ENCODE measurements around the gene CIART.

CIART gene

DNA sequence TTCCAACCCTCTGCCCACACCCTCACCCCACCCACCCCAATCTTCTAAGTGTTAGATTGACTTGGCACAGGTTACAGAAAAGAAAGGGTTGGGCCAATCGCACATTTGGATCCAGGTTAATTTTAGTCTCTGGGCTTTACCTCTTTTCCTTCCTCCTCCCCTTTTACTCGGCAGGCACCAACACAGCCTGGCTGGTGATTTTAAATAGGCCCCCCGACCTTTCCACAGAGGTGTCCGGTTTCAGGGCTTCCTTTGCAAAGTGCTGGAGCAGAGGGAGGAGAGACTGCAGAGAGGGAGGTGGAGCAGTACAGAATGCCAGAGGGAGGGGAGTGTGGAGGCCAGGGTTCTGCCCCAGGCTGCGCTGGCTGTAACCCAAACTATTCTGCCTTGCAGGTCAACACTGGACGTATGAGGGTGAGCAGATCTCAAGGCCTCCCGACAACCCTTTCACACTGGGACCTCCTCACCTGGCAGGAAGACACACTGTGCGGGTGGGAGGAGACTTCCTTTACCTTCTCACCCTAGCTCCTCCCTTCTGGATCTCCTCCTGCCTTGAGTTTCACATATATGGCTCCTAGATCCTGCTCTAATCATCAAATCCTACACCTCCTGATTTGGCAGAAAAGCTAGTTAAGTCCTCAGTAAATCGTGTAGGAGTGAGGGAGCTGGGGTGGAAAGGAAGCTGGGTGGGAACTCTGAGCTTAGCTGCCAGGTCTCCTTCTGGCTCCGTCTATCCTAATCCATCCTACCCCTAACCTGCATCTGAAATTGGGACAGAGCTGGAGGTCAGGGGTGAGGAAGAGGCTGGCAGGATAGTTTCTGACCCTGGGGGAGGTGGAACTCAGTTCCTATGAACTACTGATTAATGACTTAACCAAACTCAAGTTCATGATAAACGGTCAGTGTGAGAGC lies 22.3 kb upstream of the CIART start:
- no peak for DNase-seq (ENCODE audit: low read depth in 2 of 2, low spot score in 1 of 2)

DNA sequence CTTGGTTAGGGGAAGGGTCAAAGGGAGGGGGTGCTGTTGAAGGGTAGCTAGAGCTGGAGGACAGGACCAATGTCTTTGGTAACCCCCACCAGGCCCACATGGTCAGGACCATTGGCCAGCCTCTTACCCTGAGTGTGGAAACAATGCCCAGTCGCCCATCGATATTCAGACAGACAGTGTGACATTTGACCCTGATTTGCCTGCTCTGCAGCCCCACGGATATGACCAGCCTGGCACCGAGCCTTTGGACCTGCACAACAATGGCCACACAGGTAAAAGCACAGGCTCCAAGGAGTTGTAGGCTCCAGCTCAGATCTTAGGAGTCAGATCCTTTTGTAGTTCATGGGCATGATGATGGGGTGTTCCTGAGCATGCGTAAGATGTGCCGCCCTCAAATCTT lies 21.0 kb upstream of the CIART start:
- no peak for DNase-seq (ENCODE audit: low read depth in 2 of 2, low spot score in 1 of 2)

DNA sequence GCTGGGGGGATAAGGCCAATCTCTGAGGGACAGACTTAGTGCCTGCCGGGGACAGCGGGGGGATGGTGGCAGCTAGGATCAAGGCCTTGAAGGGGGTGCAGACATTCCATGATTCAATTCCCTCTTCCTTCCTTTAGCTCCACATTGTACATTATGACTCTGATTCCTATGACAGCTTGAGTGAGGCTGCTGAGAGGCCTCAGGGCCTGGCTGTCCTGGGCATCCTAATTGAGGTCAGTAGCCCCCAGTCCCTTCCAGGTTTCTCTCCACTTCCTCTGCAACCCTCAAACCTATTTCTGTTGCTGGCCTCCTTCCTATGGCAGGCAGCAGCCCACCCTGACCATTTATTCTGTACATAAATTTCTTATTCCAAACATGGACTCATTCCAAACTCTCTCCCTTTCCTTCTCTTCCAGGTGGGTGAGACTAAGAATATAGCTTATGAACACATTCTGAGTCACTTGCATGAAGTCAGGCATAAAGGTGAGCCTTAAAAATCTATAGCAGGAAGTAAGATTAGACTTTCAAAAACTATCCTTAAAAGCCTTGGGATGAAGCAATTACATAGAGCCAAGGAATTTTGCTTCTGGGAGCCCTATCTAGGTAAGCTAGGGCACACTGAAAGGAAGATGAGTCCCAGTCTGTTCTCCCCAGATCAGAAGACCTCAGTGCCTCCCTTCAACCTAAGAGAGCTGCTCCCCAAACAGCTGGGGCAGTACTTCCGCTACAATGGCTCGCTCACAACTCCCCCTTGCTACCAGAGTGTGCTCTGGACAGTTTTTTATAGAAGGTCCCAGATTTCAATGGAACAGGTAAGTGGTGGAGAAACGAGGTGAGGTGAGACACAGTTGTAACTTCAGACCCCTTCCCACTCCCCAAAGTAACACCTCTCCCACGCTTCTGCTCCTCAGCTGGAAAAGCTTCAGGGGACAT lies 19.7 kb upstream of the CIART start:
- no peak for DNase-seq (ENCODE audit: low read depth in 2 of 2, low spot score in 1 of 2)

DNA sequence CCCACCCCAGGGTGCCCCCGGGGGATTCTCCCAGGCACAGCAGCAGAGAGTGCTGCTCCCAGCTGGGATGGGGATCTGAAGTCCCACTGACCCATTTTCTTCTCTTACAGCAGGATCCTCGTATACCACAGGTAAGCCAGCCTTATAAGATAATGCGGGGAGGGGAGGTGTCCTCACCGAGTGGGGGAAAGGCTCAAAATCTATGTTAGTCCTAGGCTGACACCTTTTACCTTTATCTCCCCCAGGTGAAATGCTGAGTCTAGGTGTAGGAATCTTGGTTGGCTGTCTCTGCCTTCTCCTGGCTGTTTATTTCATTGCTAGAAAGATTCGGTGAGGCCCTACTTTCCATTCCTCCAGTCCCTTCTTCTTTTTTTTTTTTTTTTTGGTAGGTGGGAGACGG lies 18.8 kb upstream of the CIART start:
- DNase-seq (ENCODE audit: low read depth in 2 of 2, low spot score in 1 of 2) = no peak

DNA sequence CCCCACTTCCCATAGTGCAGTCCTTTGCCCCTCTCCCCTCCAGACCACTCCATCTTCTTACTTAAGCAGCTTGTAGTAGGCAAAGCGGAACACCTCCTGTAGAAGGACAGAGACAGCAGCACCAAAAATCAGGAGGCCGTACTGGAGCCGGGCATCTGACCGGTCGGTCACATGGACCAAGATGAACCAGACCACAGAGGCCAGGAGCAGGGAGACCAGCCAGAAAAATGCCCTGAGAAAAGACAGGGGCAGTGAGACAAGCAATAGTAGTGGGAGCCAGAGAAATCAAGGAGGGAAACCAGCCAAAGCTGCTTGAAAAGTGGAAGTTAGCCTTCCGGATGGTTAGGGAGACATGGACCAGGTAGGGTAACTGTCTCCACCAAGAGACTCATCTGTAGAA lies 14.5 kb upstream of the CIART start:
- DNase-seq (ENCODE audit: low read depth in 2 of 2, low spot score in 1 of 2) = no peak

DNA sequence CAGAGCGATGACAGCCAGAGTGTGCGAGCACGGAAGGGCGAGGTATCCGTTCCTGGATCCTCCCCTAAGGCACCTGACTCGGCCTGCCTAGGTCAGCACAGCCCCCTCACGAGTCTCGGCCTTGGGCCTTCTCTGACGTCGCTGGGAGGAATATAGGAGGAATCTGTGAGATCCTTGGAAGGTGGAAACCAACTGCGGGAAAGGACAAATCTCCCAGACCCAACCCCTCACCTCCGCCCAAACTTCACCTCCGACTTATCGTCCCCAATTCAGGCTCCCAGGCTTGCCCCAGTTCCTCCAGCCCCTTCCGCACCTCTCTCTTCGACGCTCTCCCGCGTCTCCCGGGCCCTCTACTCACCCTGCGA lies 14.0 kb upstream of the CIART start:
- no peak for DNase-seq (ENCODE audit: low read depth in 2 of 2, low spot score in 1 of 2)

DNA sequence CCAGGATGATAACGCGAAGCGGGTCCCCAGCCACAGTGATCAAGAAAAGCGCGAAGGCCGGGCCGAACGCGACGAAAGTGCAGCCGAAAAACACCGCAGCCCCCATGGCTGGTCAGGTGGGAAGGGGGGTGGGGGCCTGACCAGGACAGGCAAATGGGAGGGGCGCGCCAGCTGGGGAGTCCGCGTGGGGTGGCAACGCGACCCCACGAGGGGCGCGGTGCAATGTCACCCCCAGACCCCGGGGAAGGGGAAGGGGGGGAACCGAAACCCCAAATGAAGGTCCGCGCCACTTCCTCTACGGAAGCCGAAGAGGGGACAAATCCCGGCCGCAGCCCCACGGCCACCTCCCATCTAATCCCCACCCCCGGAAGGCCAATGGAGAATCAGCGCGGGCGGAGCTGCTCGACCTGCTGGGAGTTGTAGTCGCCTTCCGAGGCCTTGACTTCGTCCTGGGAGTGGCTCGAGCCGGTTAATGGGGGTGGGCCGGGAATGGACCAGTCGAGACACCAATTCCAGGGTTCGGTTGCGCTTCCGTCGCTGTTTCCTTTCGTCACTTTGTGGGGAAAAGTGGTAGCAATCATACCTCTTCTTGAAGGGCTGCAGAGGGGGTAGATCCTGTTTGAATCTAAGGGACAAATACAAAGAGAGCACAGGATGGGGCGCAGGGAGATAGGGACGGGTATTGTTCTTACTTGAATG lies 13.5 kb upstream of the CIART start, which contains the start of gene APH1A:
TSS of gene APH1A (minus strand) at position 312 of the 699 bp plus-strand sequence. CDS start at position 106, 206 bp downstream.
- DNase-seq (ENCODE audit: low read depth in 2 of 2, low spot score in 1 of 2) = peak; percentile 79 to 88

DNA sequence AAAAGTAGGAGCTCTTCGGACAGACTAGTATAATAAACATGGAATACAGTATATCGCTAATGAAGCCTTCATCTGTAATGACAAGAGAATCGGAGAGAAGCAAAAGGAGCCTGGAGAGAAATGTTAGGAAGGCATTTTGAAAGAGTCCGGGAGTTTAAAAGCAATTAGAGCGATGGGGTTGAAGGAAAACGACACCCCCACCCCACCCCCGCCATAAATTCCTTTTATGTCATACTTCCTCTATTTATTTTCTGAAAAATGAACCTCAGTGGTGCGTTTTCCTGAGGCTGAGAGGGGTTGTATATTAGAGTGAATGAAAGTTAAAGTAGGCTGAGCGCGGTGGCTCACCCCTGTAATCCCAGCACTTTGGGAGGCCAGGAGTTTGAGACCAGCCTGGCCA lies 12.9 kb upstream of the CIART start:
- DNase-seq (ENCODE audit: low read depth in 2 of 2, low spot score in 1 of 2) = no peak

DNA sequence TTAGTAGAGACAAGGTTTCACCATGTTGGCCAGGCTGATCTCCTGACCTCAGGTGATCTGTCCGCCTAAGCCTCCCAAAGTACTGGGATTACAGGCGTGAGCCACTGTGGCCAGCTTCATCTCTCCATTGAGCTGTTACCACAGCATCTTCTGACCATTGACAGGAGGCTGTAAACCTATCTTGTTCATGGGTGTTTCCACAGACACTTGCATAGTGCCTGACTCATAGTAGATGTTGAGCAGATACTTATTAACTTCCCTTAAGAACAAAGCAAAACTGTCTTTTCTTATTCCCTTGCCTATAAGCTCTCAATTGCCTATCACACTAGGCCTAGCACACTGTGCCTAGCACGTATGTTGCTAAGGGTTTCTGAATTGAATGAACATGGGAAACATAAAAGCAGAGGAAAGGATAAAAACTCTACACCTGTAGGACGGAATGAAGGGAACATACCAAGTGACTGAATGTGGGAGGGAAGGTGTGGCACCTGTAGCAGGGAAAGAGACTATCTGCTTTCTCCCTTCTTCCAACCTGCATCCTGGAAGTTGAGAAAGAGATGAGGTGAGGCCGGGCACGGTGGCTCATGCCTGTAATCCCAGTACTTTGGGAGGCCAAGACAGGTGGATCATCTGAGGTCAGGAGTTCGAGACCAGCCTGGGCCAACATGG lies 10.9 kb upstream of the CIART start:
- DNase-seq (ENCODE audit: low read depth in 2 of 2, low spot score in 1 of 2) = no peak

DNA sequence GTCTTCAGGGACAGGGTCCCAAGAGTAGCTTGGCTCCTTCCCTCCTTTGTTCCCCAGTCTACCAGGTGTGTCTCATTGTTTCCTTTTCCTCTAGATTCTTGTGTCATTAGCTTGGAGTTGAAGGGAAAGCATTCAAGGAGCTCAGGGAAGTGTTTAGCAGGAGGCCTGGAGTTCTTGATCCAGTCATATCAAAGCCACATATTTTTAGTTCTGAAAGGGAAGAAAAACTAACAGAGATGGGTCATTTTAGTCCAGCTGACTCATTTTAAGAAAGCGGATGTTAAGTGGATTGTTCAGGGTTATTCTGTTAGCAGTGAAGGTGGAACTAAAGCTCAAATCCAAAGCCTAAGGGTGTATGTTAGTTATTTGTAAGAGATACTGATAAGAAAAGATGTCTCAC lies 9.0 kb upstream of the CIART start:
- DNase-seq (ENCODE audit: low read depth in 2 of 2, low spot score in 1 of 2) = no peak

DNA sequence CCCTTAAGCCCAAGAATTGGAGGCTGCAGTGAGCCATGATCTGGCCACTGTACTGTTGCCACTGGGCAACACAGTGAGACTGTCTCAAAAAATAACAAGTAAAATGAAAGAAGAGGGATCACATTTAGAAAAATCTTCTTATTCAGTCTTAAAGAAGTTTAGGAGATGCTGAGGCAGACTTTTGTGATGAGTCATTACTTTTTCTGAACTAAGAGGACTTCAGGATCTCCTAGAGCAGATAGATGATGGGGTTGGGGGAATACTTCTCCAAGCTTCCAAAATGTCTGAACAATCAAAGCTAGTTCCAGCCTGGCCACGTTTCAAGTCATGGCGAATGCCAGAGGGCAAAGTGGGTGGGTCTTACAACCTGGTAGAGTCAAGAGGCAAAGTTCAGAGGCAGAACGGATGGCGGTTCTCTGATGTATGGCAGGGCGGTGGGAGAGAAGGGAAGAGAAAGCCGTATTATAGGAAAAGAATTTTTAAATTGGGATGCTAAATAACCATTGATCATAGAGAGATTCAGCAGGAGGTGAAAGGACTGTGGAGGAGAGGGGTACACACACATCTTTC lies 2.1 kb upstream of the CIART start:
- DNase-seq (ENCODE audit: low read depth in 2 of 2, low spot score in 1 of 2) = no peak

DNA sequence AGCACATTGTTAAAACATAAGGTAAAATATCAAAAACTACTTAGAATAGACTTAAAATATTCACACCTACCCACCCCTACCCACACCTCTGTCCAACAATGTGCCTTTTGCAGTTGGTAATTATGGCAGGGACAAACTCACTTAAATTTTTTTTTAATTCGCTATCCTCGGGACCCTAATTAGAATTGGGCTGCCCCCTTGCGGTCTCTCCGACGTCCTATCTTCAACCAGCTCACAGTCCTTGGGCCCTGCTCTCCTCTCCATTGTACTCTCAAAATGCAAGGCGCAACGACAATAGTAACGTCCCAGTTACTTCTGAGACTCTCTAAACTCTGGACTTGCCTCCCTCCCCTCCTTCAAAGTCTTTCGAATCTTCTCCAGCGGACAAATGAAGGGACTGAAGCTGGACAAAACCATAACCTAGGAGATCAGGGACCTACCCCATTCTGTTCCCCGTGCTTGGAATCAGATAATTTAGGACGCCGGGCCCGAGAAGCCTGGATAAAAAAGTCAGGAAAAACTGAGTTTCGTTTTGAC lies 1.1 kb upstream of the CIART start:
- peak; percentile 34 to 40 for DNase-seq (ENCODE audit: low read depth in 2 of 2, low spot score in 1 of 2)

DNA sequence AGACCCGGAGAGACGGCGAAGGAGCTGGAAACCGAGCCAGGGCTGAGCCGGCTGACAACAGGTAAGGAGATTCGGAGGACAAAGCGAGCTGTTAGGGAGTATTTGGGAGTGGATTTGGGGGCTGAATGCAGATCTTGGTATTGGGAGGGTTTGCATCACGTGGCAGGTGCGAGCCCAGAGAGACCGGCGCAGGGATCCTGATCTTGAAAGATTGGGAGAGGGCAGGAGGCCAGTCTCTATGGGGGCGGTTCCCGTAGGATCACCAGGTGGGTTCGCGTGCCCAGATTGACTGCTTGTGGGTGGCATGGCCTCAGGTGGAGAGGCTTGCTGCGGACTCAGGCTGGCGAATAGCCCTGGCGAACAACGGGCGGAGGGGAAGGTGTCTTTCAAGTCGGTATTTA lies 204 bp downstream of the CIART start:
- no peak for DNase-seq (ENCODE audit: low read depth in 2 of 2, low spot score in 1 of 2)

DNA sequence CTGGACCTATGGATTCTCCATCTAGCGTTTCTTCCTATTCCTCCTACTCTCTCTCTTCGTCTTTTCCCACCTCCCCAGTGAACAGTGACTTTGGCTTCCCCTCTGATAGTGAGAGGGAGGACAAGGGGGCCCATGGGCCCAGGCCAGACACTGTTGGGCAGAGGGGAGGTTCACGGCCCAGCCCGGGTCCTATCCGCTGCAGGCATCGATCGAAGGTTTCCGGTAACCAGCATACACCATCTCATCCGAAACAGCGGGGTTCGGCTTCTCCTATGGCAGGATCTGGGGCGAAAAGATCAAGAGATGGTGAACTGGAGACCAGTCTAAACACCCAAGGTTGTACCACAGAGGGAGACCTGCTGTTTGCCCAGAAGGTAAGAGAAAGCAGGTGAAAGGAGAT lies 906 bp downstream of the CIART start:
- DNase-seq (ENCODE audit: low read depth in 2 of 2, low spot score in 1 of 2) = no peak

DNA sequence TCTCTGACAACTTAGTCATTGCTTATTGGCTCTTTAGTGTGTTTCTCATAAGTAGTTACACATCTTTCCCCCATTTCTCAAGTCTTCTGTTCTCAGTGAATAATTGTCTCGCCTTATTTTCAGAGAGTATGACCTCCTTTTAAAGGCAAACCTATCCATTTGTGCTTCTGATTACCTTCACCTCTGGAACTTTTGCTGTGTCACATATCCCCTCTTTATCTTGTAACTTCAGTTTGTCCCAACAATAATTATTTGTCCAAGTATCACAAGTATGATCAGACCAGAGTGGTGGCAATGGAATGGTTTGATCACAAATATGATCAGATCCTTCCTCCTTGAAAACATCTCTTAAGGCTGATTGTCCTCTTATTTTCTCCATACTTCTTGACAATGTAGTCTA lies 6.0 kb downstream of the CIART start:
- no peak for DNase-seq (ENCODE audit: low read depth in 2 of 2, low spot score in 1 of 2)

DNA sequence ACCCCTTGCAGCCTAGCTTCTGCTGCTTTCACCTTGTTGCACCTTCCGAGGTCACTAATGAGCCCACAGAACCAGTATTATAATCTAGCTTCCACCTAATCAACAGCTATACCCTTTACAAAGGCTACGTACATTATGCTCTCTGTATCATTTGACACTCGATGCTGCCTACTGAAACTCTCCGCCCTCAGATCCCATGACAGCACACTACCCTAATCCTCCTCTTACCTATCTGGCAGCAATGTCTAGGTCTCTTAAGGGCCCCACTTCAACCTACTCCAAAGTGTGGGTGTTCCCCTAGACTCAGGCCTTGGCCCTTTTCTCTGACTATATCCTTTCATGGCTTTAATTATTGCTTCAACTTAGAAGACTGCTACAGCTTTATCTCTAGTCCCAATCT lies 6.5 kb downstream of the CIART start:
- DNase-seq (ENCODE audit: low read depth in 2 of 2, low spot score in 1 of 2) = no peak

DNA sequence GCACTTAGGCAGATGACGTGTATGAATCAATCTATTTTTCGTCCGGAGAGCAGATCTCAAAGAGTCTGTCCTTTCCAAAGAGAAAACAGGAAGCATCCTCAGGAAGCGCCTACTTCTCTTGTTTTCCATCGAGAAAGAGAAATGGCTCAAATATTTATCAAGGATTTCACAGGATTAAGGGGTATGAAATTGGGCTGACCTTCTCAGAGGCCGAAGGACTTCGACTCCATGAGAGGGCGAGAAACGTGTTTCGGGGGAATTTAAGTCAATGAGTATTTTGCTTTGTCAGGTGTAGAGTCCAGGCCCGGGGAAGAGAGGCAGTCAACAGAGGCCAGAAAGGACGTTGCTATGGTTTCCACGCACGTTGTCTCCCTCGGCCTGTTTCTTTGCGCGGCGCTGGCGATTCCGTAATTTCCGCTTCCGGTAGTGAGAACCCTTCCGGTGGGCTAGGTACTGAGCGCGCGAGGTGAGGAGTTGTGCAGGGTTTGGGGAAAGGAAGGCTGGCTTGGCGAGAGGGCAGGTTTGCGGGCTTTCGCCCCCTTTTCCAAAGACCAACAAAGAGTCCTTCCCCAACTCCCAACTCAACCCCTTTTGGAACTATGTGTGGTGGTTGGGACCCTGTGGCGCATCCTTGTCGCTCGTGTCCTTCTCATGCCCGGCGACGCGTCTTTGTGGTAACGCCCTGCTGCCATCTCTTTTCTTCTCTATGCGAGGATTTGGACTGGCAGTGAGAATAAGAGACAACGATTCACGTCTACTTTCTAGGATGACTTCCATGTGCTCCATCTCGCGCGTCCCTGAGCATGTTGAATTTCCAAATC lies 11.3 kb downstream of the CIART start, which contains the start of gene MRPS21:
TSS of gene MRPS21 (plus strand) at position 429 of the 821 bp plus-strand sequence. CDS start 506 bp downstream, outside the sequence.
- DNase-seq (ENCODE audit: low read depth in 2 of 2, low spot score in 1 of 2) = peak; percentile 63 to 69

DNA sequence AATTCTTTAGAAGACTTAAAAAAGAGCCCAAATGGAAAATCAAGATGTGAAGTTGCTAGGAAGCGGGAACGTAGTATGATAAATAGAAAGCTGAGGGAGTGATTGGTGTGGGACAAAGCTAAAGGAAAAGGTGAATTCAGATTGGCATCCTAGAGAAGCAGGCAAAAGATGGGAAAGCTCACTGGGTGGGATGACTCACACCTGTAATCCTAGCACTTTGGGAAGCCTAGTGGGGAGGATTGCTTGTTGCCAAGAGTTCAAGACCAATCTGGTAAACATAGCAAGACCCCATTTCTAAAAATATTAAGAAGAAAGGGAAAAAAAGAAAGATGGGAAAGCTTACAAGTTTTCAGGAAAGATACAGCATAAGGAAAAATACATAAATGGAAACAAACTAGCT lies 13.1 kb downstream of the CIART start:
- no peak for DNase-seq (ENCODE audit: low read depth in 2 of 2, low spot score in 1 of 2)

DNA sequence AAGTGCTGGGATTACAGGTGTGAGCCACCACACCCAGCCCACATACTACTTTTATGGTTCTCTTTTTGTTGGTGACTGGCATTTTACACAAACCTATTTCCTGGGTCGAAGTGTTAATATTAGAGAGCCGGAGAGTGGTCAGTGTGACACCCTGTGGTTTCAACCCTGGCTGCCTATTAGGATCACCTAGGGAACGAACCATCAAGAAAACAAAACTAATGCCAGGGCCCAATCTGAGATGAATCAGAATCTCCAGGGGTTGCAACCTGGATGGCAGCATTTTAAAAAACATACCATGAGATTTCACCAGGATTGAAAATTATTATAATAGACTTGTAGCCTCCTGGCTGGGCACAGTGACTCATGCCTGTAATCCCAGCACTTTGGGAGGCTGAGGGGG lies 17.4 kb downstream of the CIART start:
- DNase-seq (ENCODE audit: low read depth in 2 of 2, low spot score in 1 of 2) = no peak
